ENCODE results near the gene ZC3H14. TPM values are rescaled to one million over a fixed set of nuclear protein-coding genes. Genes with fewer than 3 reads are reported as not detected.

ZC3H14 gene
- total RNA-seq, 1 donor from 2014 or later: 63.4 TPM

- ATAC-seq (peak; percentile 45), DNase-seq (no peak)
- H3K9me3 ChIP-seq: no peaks in the 10 kb centered on the region
- peaks cover 8% of the 10 kb centered on the region for H3K4me1 ChIP-seq
- H3K4me3 ChIP-seq: no peak overlapping the region
- H3K27me3 ChIP-seq: no peaks in the 10 kb centered on the region
- H3K27ac ChIP-seq: no peak overlapping the region
- no peak for TF ChIP-seq CTCF (IDR thresholded peaks at IDR 0.05)
- intact Hi-C loops (cut with DNase I): no loop called here
- H3K36me3 ChIP-seq: peaks cover 56% of the 10 kb centered on the region
These were observed 50.7 kb downstream of the ZC3H14 start for GRCh38 chr14:88613552-88614010.

DNA sequence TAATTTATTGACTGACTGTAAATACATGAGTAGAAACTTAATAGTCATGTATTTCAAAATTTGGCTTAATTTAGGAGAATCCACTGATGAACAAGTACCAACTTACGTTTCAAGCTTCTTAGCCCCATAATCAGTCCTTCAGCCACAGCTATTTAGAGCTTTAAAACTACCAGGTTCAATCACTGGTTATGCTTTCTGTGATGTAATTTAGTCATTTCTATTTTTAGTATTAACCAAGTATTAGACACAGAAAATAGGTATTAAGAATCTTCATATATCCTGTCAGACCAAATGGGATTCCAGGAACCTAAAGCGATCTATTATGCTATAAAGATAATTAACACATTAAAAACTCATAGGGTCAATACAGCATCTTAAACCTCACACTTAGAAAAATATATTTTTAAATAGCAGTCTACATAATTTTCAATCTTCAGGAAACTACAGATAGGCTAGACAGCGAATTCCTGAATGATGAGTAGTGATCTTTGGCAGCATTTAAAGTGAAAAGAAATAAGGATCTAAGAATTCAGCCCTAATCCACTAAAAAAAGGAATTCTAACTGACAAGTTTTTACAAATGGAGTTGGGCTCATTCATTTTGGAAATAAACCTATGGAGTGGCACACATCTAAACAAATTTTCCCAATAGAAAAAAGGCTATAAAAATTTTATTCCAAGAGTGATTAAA is 51.5 kb downstream of the ZC3H14 start:
- Histone ChIP-seq H3K4me3 (no peak overlapping the region), H3K9me3 (no peaks in the 10 kb centered on the region), H3K4me1 (peaks cover 8% of the 10 kb centered on the region), H3K27me3 (no peaks in the 10 kb centered on the region), H3K36me3 (peaks cover 48% of the 10 kb centered on the region), H3K27ac (no peak overlapping the region)
- intact Hi-C loops (cut with DNase I): no loop called here
- TF ChIP-seq CTCF (IDR thresholded peaks at IDR 0.05): no peak
- DNase-seq (no peak), ATAC-seq (no peak)

GRCh38 chr14:88616697-88617096 is 53.9 kb downstream of the ZC3H14 start:
- no peaks in the 10 kb centered on the region for H3K27me3 ChIP-seq
- DNase-seq: no peak
- H3K27ac ChIP-seq: no peak overlapping the region
- no peak for ATAC-seq
- H3K4me1 ChIP-seq: peaks cover 8% of the 10 kb centered on the region
- no peak for TF ChIP-seq CTCF (IDR thresholded peaks at IDR 0.05)
- H3K36me3 ChIP-seq: peaks cover 25% of the 10 kb centered on the region
- H3K9me3 ChIP-seq: no peaks in the 10 kb centered on the region
- H3K4me3 ChIP-seq: no peak overlapping the region
- intact Hi-C loops (cut with DNase I): no loop called here

DNA sequence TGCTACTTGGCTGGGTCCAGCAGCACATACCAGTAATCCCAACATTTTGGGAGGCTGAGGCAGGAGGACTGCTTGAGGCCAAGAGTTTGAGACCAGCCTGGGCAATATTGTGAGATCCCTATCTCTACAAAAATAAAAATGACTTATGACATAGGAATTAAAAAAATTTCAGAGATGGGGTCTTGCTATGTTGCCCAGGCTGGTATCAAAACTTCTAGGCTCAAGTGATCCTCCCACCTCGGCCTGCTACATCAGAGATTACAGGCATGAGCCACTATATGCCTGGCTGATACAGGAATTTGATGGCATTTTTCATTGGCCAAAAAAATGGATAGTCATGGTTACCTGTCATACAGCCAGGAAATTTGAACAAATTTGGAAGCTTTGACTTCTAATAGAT is 54.6 kb downstream of the ZC3H14 start:
- intact Hi-C loops (cut with DNase I): no loop called here
- TF ChIP-seq CTCF (IDR thresholded peaks at IDR 0.05): no peak
- H3K27me3 ChIP-seq: no peaks in the 10 kb centered on the region

DNA sequence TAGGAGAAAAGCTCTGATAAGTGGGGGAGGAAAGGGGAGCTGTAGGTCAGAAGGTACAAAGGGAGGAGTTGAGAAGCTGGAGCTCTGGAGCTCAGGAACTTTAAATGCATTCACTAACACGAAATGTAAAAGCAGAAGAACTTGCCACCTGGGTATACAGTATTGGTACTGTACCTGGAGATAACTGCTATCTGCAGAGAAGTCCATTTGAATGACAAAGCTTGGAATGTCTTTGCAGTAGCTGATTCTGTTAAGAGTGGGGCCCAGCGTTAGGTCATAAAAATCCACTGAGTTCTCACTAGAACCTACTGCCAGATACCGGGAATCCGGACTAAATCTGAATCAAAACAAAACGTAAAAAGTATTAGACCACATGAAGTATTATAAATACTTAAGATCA is 55.6 kb downstream of the ZC3H14 start:
- no peak for TF ChIP-seq CTCF (IDR thresholded peaks at IDR 0.05)
- Histone ChIP-seq H3K9me3 (no peaks in the 10 kb centered on the region), H3K4me1 (peaks cover 2% of the 10 kb centered on the region), H3K27ac (no peak overlapping the region), H3K4me3 (no peak overlapping the region), H3K36me3 (peaks cover 8% of the 10 kb centered on the region), H3K27me3 (no peaks in the 10 kb centered on the region)
- intact Hi-C loops (cut with DNase I): no loop called here
- DNase-seq (no peak), ATAC-seq (no peak)

More for the DNA sequence above, 54.6 kb downstream of the ZC3H14 start:
- peaks cover 8% of the 10 kb centered on the region for H3K4me1 ChIP-seq
- peaks cover 17% of the 10 kb centered on the region for H3K36me3 ChIP-seq
- no peak overlapping the region for H3K27ac ChIP-seq
- H3K9me3 ChIP-seq: no peaks in the 10 kb centered on the region
- ATAC-seq: no peak
- H3K4me3 ChIP-seq: no peak overlapping the region
- DNase-seq: no peak

Data from upper lobe of right lung (tissue), 1 donor.